ENCODE measurements around the gene PASD1.

- TF ChIP-seq CTCF (IDR thresholded peaks at IDR 0.05) (no peak), POLR2A (IDR thresholded peaks at IDR 0.05) (no peak)
These were observed 136.3 kb downstream of the PASD1 start for GRCh38 chrX:151699746-151700145.
